Measurements from ENCODE around the gene PTPRN2.

The PTPRN2 gene

GRCh38 chr7:157820796-157821195, 766.8 kb downstream of the PTPRN2 start:
- H3K36me3 ChIP-seq (ENCODE audit: control insufficient read depth, insufficient read depth, low read length): no peaks in the 10 kb centered on the region
- no peak overlapping the region for H3K4me3 ChIP-seq (ENCODE audit: low read depth, low read length)
- no peaks in the 10 kb centered on the region for H3K4me1 ChIP-seq (ENCODE audit: control insufficient read depth, insufficient read depth, low read length)
- no peaks in the 10 kb centered on the region; the same call in 1 of the 2 replicates for H3K27me3 ChIP-seq (ENCODE audit: control insufficient read depth, insufficient read depth, low read length)
- H3K9ac ChIP-seq (ENCODE audit: low read length): no peak overlapping the region
- no peak overlapping the region for H3K27ac ChIP-seq (ENCODE audit: low read depth, low read length)
- H3K9me3 ChIP-seq (ENCODE audit: control insufficient read depth, insufficient read depth, low read depth, low read length): peaks cover 24% of the 10 kb centered on the region; the same call in 1 of the 2 replicates

GRCh38 chr7:157819455-157819807, 768.2 kb downstream of the PTPRN2 start:
- Histone ChIP-seq H3K9ac (ENCODE audit: low read length) (no peak overlapping the region), H3K27me3 (ENCODE audit: control insufficient read depth, insufficient read depth, low read length) (no peaks in the 10 kb centered on the region; the same call in 1 of the 2 replicates), H3K27ac (ENCODE audit: low read depth, low read length) (no peak overlapping the region), H3K4me3 (ENCODE audit: low read depth, low read length) (no peak overlapping the region), H3K36me3 (ENCODE audit: control insufficient read depth, insufficient read depth, low read length) (no peaks in the 10 kb centered on the region), H3K9me3 (ENCODE audit: control insufficient read depth, insufficient read depth, low read depth, low read length) (peaks cover 23% of the 10 kb centered on the region; the same call in 1 of the 2 replicates), H3K4me1 (ENCODE audit: control insufficient read depth, insufficient read depth, low read length) (no peaks in the 10 kb centered on the region)

GRCh38 chr7:157818701-157819454, 768.7 kb downstream of the PTPRN2 start:
- H3K9ac ChIP-seq (ENCODE audit: low read length): no peak overlapping the region
- no peaks in the 10 kb centered on the region; the same call in 1 of the 2 replicates for H3K27me3 ChIP-seq (ENCODE audit: control insufficient read depth, insufficient read depth, low read length)
- no peaks in the 10 kb centered on the region for H3K36me3 ChIP-seq (ENCODE audit: control insufficient read depth, insufficient read depth, low read length)
- no peaks in the 10 kb centered on the region for H3K4me1 ChIP-seq (ENCODE audit: control insufficient read depth, insufficient read depth, low read length)
- peaks cover 20% of the 10 kb centered on the region; the same call in 1 of the 2 replicates for H3K9me3 ChIP-seq (ENCODE audit: control insufficient read depth, insufficient read depth, low read depth, low read length)
- no peak overlapping the region for H3K4me3 ChIP-seq (ENCODE audit: low read depth, low read length)
- H3K27ac ChIP-seq (ENCODE audit: low read depth, low read length): no peak overlapping the region

- Histone ChIP-seq H3K9me3 (ENCODE audit: control insufficient read depth, insufficient read depth, low read depth, low read length) (peaks cover 20% of the 10 kb centered on the region; the same call in 1 of the 2 replicates), H3K4me3 (ENCODE audit: low read depth, low read length) (no peak overlapping the region), H3K9ac (ENCODE audit: low read length) (no peak overlapping the region), H3K27ac (ENCODE audit: low read depth, low read length) (no peak overlapping the region), H3K4me1 (ENCODE audit: control insufficient read depth, insufficient read depth, low read length) (no peaks in the 10 kb centered on the region), H3K36me3 (ENCODE audit: control insufficient read depth, insufficient read depth, low read length) (no peaks in the 10 kb centered on the region), H3K27me3 (ENCODE audit: control insufficient read depth, insufficient read depth, low read length) (no peaks in the 10 kb centered on the region; the same call in 1 of the 2 replicates)
Observed at GRCh38 chr7:157817944-157818700, 769.5 kb downstream of the PTPRN2 start.

DNA sequence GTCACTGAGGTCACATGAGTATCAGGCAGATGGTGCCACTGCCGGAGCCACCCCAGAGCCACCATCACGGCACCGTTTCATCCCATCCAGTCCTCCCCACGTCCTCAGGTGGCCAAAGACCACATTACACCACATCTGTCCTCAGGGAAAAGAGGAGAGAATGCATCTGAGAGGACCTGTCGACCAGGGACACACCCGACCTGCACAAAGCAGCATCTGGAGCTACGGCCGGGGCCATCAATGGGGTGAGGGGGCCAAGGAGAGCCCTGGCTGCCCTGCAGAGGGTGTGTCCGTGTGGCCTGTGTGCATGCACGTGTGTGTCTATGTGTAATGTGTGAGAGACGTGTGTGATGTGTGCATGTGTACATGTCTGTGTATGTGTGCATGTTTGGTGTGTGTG, 770.2 kb downstream of the PTPRN2 start:
- Histone ChIP-seq H3K4me1 (ENCODE audit: control insufficient read depth, insufficient read depth, low read length) (no peaks in the 10 kb centered on the region), H3K9me3 (ENCODE audit: control insufficient read depth, insufficient read depth, low read depth, low read length) (peaks cover 25% of the 10 kb centered on the region; the same call in 1 of the 2 replicates), H3K36me3 (ENCODE audit: control insufficient read depth, insufficient read depth, low read length) (no peaks in the 10 kb centered on the region), H3K9ac (ENCODE audit: low read length) (no peak overlapping the region), H3K27ac (ENCODE audit: low read depth, low read length) (no peak overlapping the region), H3K27me3 (ENCODE audit: control insufficient read depth, insufficient read depth, low read length) (no peaks in the 10 kb centered on the region; the same call in 1 of the 2 replicates), H3K4me3 (ENCODE audit: low read depth, low read length) (no peak overlapping the region)

- no peak overlapping the region for H3K27ac ChIP-seq (ENCODE audit: low read depth, low read length)
- H3K9me3 ChIP-seq (ENCODE audit: control insufficient read depth, insufficient read depth, low read depth, low read length): peaks cover 25% of the 10 kb centered on the region; the same call in 1 of the 2 replicates
- H3K4me1 ChIP-seq (ENCODE audit: control insufficient read depth, insufficient read depth, low read length): no peaks in the 10 kb centered on the region
Observed at GRCh38 chr7:157816526-157817250, 770.9 kb downstream of the PTPRN2 start.

GRCh38 chr7:157816086-157816485, 771.5 kb downstream of the PTPRN2 start:
- no peaks in the 10 kb centered on the region for H3K36me3 ChIP-seq (ENCODE audit: control insufficient read depth, insufficient read depth, low read length)

More at GRCh38 chr7:157816526-157817250, 770.9 kb downstream of the PTPRN2 start:
- Histone ChIP-seq H3K4me3 (ENCODE audit: low read depth, low read length) (no peak overlapping the region), H3K9ac (ENCODE audit: low read length) (no peak overlapping the region), H3K27me3 (ENCODE audit: control insufficient read depth, insufficient read depth, low read length) (no peaks in the 10 kb centered on the region; the same call in 1 of the 2 replicates), H3K36me3 (ENCODE audit: control insufficient read depth, insufficient read depth, low read length) (no peaks in the 10 kb centered on the region)

GRCh38 chr7:157815706-157816022, 772.0 kb downstream of the PTPRN2 start:
- no peak overlapping the region for H3K4me3 ChIP-seq (ENCODE audit: low read depth, low read length)
- H3K4me1 ChIP-seq (ENCODE audit: control insufficient read depth, insufficient read depth, low read length): no peaks in the 10 kb centered on the region
- H3K36me3 ChIP-seq (ENCODE audit: control insufficient read depth, insufficient read depth, low read length): no peaks in the 10 kb centered on the region
- H3K9me3 ChIP-seq (ENCODE audit: control insufficient read depth, insufficient read depth, low read depth, low read length): peaks cover 28% of the 10 kb centered on the region; the same call in 1 of the 2 replicates
- no peak overlapping the region for H3K9ac ChIP-seq (ENCODE audit: low read length)
- H3K27ac ChIP-seq (ENCODE audit: low read depth, low read length): no peak overlapping the region
- no peaks in the 10 kb centered on the region for H3K27me3 ChIP-seq (ENCODE audit: control insufficient read depth, insufficient read depth, low read length)

More at GRCh38 chr7:157816086-157816485, 771.5 kb downstream of the PTPRN2 start:
- H3K27ac ChIP-seq (ENCODE audit: low read depth, low read length): no peak overlapping the region
- H3K27me3 ChIP-seq (ENCODE audit: control insufficient read depth, insufficient read depth, low read length): no peaks in the 10 kb centered on the region
- peaks cover 28% of the 10 kb centered on the region; the same call in 1 of the 2 replicates for H3K9me3 ChIP-seq (ENCODE audit: control insufficient read depth, insufficient read depth, low read depth, low read length)
- no peak overlapping the region for H3K4me3 ChIP-seq (ENCODE audit: low read depth, low read length)
- H3K9ac ChIP-seq (ENCODE audit: low read length): no peak overlapping the region
- H3K4me1 ChIP-seq (ENCODE audit: control insufficient read depth, insufficient read depth, low read length): no peaks in the 10 kb centered on the region

GRCh38 chr7:157814931-157815705, 772.5 kb downstream of the PTPRN2 start:
- H3K9ac ChIP-seq (ENCODE audit: low read length): no peak overlapping the region
- no peaks in the 10 kb centered on the region for H3K27me3 ChIP-seq (ENCODE audit: control insufficient read depth, insufficient read depth, low read length)
- H3K4me3 ChIP-seq (ENCODE audit: low read depth, low read length): no peak overlapping the region
- H3K27ac ChIP-seq (ENCODE audit: low read depth, low read length): no peak overlapping the region
- peaks cover 27% of the 10 kb centered on the region for H3K9me3 ChIP-seq (ENCODE audit: control insufficient read depth, insufficient read depth, low read depth, low read length)
- no peaks in the 10 kb centered on the region for H3K4me1 ChIP-seq (ENCODE audit: control insufficient read depth, insufficient read depth, low read length)
- no peaks in the 10 kb centered on the region for H3K36me3 ChIP-seq (ENCODE audit: control insufficient read depth, insufficient read depth, low read length)
